GM19397 (cell line): ENCODE results near the gene TGFB1.
A peak's percentile ranks its signal among the peaks of the same experiment; 100 is the strongest.
"Not testable (repeated sequence)": the region's sequence is repeated elsewhere in the genome, so short reads cannot be mapped to it uniquely, and the experiment has no call there.

ENCODE experiments used
- ATAC-seq: cut with Tn5 transposase; IDR thresholded peaks from one replicate; pipeline ENCODE4 v1.9.1; 2021; ENCODE audit warnings: mild to moderate bottlenecking, moderate library complexity; ENCODE audit not compliant: unreplicated experiment

TGFB1 gene

GRCh38 chr19:41371119-41371518, 17.4 kb upstream of the TGFB1 start:
- not testable (repeated sequence) for ATAC-seq

GRCh38 chr19:41369769-41370168, 16.0 kb upstream of the TGFB1 start:
- ATAC-seq, result no peak

- ATAC-seq, result no peak
Observed at GRCh38 chr19:41367848-41368301, 14.2 kb upstream of the TGFB1 start.

GRCh38 chr19:41366089-41366488, 12.4 kb upstream of the TGFB1 start:
- no peak for ATAC-seq

GRCh38 chr19:41364524-41365391, 11.0 kb upstream of the TGFB1 start:
- ATAC-seq, result no peak

GRCh38 chr19:41363753-41364523, 10.2 kb upstream of the TGFB1 start, which contains the start of gene B9D2:
B9D2 (minus strand) TSS chr19:41364149; CDS start chr19:41363519, 630 bp downstream.
- ATAC-seq, result peak; percentile 81

- no peak for ATAC-seq
Observed at GRCh38 chr19:41363371-41363752, 9.6 kb upstream of the TGFB1 start.

- ATAC-seq, result no peak
Observed at GRCh38 chr19:41362143-41362847, 8.6 kb upstream of the TGFB1 start.

- no peak for ATAC-seq
Observed at GRCh38 chr19:41359741-41360140, 6.0 kb upstream of the TGFB1 start.

- ATAC-seq, result no peak
Observed at GRCh38 chr19:41357746-41358145, 4.0 kb upstream of the TGFB1 start.

- no peak for ATAC-seq
Observed at GRCh38 chr19:41356984-41357739, 3.4 kb upstream of the TGFB1 start.

- no peak for ATAC-seq
Observed at GRCh38 chr19:41355802-41356201, 2.1 kb upstream of the TGFB1 start.

- no peak for ATAC-seq
Observed at GRCh38 chr19:41355035-41355434, 1.3 kb upstream of the TGFB1 start.

- ATAC-seq, result no peak
Observed at GRCh38 chr19:41354343-41354953, 726 bp upstream of the TGFB1 start.

GRCh38 chr19:41352609-41353465, 885 bp downstream of the TGFB1 start:
- no peak for ATAC-seq

GRCh38 chr19:41352279-41352608, 1.5 kb downstream of the TGFB1 start:
- ATAC-seq, result no peak

GRCh38 chr19:41351339-41352245, 2.1 kb downstream of the TGFB1 start:
- ATAC-seq, result peak; percentile 42

- ATAC-seq, result no peak
Observed at GRCh38 chr19:41350735-41351338, 2.9 kb downstream of the TGFB1 start.
